Ovary (tissue), 3 donors: ENCODE results near the gene GATD1.

Source experiments
- EP300 ChIP-seq: sonication (generic); formaldehyde crosslinking; IDR thresholded peaks from one replicate; pipeline ENCODE4 v1.6.1; 2017; ENCODE audit warnings: antibody characterized with exemption
- POLR2A ChIP-seq: fragments of 450-650 bp; IDR thresholded peaks from one replicate; pipeline ENCODE4 v1.6.1; 2017; ENCODE audit warnings: antibody characterized with exemption, mild to moderate bottlenecking, moderate library complexity
- TF ChIP-seq, protein P1 (sequence below), 3 donors: fragments of 450-650 bp in 2 of 3; fragments of 200-600 bp in 1 of 3; IDR thresholded peaks; one replicate each; pipeline versions ENCODE4 v1.5.1 to v1.8.0; 2016 to 2022; ENCODE audit warnings: antibody characterized with exemption in 3 of 3, mild to moderate bottlenecking in 1 of 3
- donor health status: DM: no; HTN: no; CAD: no.

DNA sequence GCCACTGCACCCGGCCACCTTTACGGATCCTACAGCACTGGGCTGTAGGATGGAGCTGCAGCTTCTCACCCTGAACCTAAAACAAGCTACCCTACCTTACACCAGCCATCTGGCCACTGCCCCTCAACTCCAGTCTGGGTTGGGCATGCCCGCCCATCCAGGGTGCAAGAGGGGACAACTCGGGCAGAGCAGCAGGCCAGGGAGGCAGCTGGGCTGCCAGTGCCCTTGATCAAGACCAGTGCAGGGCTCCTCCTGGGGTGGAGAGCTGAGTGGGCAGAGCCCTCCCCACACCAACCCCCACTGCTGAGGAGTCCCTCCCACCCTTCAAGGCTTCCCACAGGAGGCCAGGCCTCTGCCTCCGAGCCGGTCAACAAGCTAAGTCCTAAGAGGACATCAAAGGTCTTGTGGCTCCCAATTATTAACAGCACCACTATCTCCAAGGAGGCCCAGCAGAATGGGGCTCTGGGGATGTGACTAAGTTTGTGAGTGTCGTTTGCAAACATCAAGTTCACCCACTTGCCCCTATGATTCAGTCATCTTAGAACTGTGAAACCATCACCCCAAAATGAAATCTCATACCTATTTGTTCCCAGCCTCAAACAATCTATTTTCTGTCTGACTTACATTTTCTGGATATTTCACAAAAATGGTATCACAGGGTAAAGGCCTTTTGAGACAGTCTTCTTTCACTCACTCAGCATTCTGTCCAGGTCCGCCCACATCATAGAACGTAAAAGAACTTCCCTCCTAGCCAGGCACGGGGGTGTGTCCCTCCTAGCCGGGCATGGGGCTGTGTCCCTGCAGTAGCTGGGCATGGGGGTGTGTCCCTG, 11.0 kb downstream of the GATD1 start:
- TF ChIP-seq, protein P1, sequence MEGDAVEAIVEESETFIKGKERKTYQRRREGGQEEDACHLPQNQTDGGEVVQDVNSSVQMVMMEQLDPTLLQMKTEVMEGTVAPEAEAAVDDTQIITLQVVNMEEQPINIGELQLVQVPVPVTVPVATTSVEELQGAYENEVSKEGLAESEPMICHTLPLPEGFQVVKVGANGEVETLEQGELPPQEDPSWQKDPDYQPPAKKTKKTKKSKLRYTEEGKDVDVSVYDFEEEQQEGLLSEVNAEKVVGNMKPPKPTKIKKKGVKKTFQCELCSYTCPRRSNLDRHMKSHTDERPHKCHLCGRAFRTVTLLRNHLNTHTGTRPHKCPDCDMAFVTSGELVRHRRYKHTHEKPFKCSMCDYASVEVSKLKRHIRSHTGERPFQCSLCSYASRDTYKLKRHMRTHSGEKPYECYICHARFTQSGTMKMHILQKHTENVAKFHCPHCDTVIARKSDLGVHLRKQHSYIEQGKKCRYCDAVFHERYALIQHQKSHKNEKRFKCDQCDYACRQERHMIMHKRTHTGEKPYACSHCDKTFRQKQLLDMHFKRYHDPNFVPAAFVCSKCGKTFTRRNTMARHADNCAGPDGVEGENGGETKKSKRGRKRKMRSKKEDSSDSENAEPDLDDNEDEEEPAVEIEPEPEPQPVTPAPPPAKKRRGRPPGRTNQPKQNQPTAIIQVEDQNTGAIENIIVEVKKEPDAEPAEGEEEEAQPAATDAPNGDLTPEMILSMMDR (IDR thresholded peaks at IDR 0.05): no peak
- TF ChIP-seq POLR2A (no peak), EP300 (no peak)
